Keratinocyte (primary cell): Measurements from ENCODE around the gene MAGIX. TPM values are rescaled to one million over a fixed set of nuclear protein-coding genes. Genes with fewer than 3 reads are reported as not detected.

Source experiments
- DNase-seq: peaks from one replicate; pipeline ENCODE4 v3.0.0-alpha.2; 2011; ENCODE audit warnings: low read depth, missing footprints, low spot score
- FAIRE-seq: peaks from 2 replicates; lab custom pipeline; 2011; peaks lifted over from hg19 to GRCh38; lab: Jason Lieb, UNC
- H2AFZ ChIP-seq: 2 replicates; pipeline ENCODE4 v1.6.0; 2012; ENCODE audit warnings: low read length, control low read depth, inconsistent platforms; ENCODE audit not compliant: control insufficient read depth
- H3K27ac ChIP-seq: 2 replicates; pipeline ENCODE4 v1.5.1; 2011; ENCODE audit warnings: low read length; ENCODE audit not compliant: control insufficient read depth, insufficient read depth
- H3K27me3 ChIP-seq: 3 replicates; pipeline ENCODE4 v1.6.0; 2011; ENCODE audit warnings: low read length; ENCODE audit not compliant: control insufficient read depth, insufficient read depth; ENCODE audit errors: extremely low read depth
- H3K36me3 ChIP-seq, 2 experiments: 2 replicates in 1 of 2; 3 replicates in 1 of 2; pipeline ENCODE4 v1.5.1; 2011; ENCODE audit warnings: low read length in 2 of 2, mild to moderate bottlenecking in 1 of 2; ENCODE audit not compliant: control insufficient read depth in 2 of 2, insufficient read depth in 2 of 2; ENCODE audit errors: extremely low read depth in 1 of 2
- H3K4me1 ChIP-seq: 3 replicates; pipeline ENCODE4 v1.5.1; 2011; ENCODE audit warnings: low read length; ENCODE audit not compliant: control insufficient read depth, insufficient read depth; ENCODE audit errors: extremely low read depth
- H3K4me2 ChIP-seq: 3 replicates; pipeline ENCODE4 v1.6.0; 2011; ENCODE audit warnings: low read depth, low read length; ENCODE audit not compliant: control insufficient read depth, insufficient read depth; ENCODE audit errors: extremely low read depth
- H3K4me3 ChIP-seq, 3 experiments: fragments of 200-600 bp in 1 of 3; sonication (generic) in 1 of 3; 2 replicates in 2 of 3; 3 replicates in 1 of 3; pipeline ENCODE4 v1.5.1; 2011 to 2016; ENCODE audit warnings: low read length in 3 of 3, mild to moderate bottlenecking in 3 of 3, control low read depth in 2 of 3, inconsistent platforms in 1 of 3, low read depth in 1 of 3, mixed read lengths in 1 of 3, mixed run types in 1 of 3, moderate library complexity in 1 of 3; ENCODE audit not compliant: control insufficient read depth in 2 of 3, insufficient read depth in 2 of 3; ENCODE audit errors: extremely low read depth in 1 of 3
- H3K79me2 ChIP-seq: 2 replicates; pipeline ENCODE4 v1.6.0; 2012; ENCODE audit warnings: low read length; ENCODE audit not compliant: control insufficient read depth, insufficient read depth
- H3K9ac ChIP-seq: 3 replicates; pipeline ENCODE4 v1.6.0; 2011; ENCODE audit warnings: low read length; ENCODE audit not compliant: control insufficient read depth, insufficient read depth; ENCODE audit errors: extremely low read depth
- H3K9me1 ChIP-seq: 3 replicates; pipeline ENCODE4 v1.6.0; 2011; ENCODE audit warnings: low read length; ENCODE audit not compliant: control insufficient read depth, insufficient read depth; ENCODE audit errors: extremely low read depth
- H3K9me3 ChIP-seq: 2 replicates; pipeline ENCODE4 v1.5.1; 2012; ENCODE audit warnings: low read depth, low read length; ENCODE audit not compliant: control insufficient read depth
- H4K20me1 ChIP-seq: 3 replicates; pipeline ENCODE4 v1.6.0; 2011; ENCODE audit warnings: low read length; ENCODE audit not compliant: control insufficient read depth, insufficient read depth; ENCODE audit errors: extremely low read depth
- CTCF ChIP-seq, 3 experiments: IDR thresholded peaks in 1 of 3; conservative IDR thresholded peaks in 1 of 3; optimal IDR thresholded peaks in 1 of 3; 2 replicates in 2 of 3; 3 replicates in 1 of 3; pipeline versions ENCODE3 to v1.5.1; 2011; ENCODE audit warnings: low read length in 3 of 3, mild to moderate bottlenecking in 3 of 3, moderate library complexity in 2 of 3, control low read depth in 1 of 3, inconsistent platforms in 1 of 3; ENCODE audit not compliant: insufficient read depth in 2 of 3; ENCODE audit errors: extremely low read depth in 1 of 3
- EZH2 ChIP-seq: IDR thresholded peaks from one replicate; pipeline ENCODE4 v1.6.1; 2012; ENCODE audit warnings: inconsistent platforms, mild to moderate bottlenecking, low read length, moderate library complexity
- dilution Hi-C: fragments of 300-500 bp; cut with MboI; formaldehyde crosslinking; loops from one replicate; pipeline ENCODE4 v1.7.0; 2020; ENCODE audit warnings: low sequenced_read_pairs; ENCODE audit not compliant: extremely low pct_ligation_motif_present
- polyA plus RNA-seq, 5 experiments: library from polyadenylated mRNA; depleted of rRNA in 3 of 5; stranded (reverse) in 3 of 5; stranded (forward) in 1 of 5; unstranded in 1 of 5; fragments of >200 nt; gene quantifications; 1 replicate in 1 of 5; 2 replicates in 3 of 5; 3 replicates in 1 of 5; pipeline versions ENCODE4 v1.2.1 to v1.2.3, GENCODE V29; 2011 to 2012; ENCODE audit warnings: missing spikeins in 2 of 5, low read depth in 1 of 5, low replicate concordance in 1 of 5

Gene MAGIX
- polyA plus RNA-seq, 1 donor (not counting 4 experiments of a cell fraction or from before 2014, with no cell fraction given) = 0.51 TPM

GRCh38 chrX:49178537-49178936 lies 16.0 kb downstream of the MAGIX start:
- Histone ChIP-seq H3K79me2 (peaks cover 8% of the 10 kb centered on the region), H3K9ac (no peak overlapping the region), H3K9me3 (no peaks in the 10 kb centered on the region), H3K4me3 (no peak overlapping the region), H3K27me3 (no peaks in the 10 kb centered on the region), H3K27ac (no peak overlapping the region), H3K9me1 (no peaks in the 10 kb centered on the region), H4K20me1 (no peaks in the 10 kb centered on the region), H3K4me2 (no peak overlapping the region), H3K4me1 (peaks cover 30% of the 10 kb centered on the region), H2AFZ (no peak overlapping the region), H3K36me3 (peaks cover 1 to 5% of the 10 kb centered on the region in 2 experiments)
- dilution Hi-C loops = no loop called here
- TF ChIP-seq EZH2 = no peak
- DNase-seq = no peak
- no peak for FAIRE-seq

DNA sequence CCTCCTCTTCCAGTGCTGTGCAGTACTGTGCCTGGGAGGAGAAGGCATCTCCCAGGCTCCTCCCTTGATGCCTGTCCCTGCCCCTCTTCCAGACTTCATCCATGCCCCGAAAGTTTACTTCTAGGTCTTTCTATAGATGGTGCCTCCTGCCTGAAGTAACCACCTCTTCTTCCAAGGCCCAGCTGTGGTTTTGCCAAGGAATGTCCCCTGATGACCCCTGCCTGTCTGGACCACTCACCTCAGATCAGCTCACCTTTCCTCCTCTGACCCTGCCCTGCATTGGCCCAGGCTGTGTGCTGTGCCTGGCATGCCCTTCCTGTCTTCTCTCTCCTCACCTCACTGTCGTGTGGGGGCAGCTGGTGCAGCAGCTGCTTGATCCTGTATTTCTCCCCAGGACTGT lies 16.8 kb downstream of the MAGIX start:
- Histone ChIP-seq H3K4me1 (peaks cover 30% of the 10 kb centered on the region), H2AFZ (no peak overlapping the region), H4K20me1 (no peaks in the 10 kb centered on the region), H3K36me3 (peaks cover 4 to 6% of the 10 kb centered on the region in 2 experiments), H3K9me1 (no peaks in the 10 kb centered on the region), H3K79me2 (peaks cover 13% of the 10 kb centered on the region), H3K4me2 (no peak overlapping the region), H3K27me3 (no peaks in the 10 kb centered on the region), H3K9ac (no peak overlapping the region), H3K27ac (no peak overlapping the region), H3K9me3 (no peaks in the 10 kb centered on the region), H3K4me3 (no peak overlapping the region)
- dilution Hi-C loops = no loop called here
- no peak for DNase-seq
- no peak for TF ChIP-seq EZH2
- TF ChIP-seq CTCF (optimal IDR thresholded peaks at IDR 0.05 in 1 of 3, IDR thresholded peaks at IDR 0.05 in 1 of 3, conservative IDR thresholded peaks at IDR 0.05 in 1 of 3; ENCODE audit: extremely low read depth in 1 of 3, insufficient read depth in 2 of 3, low read length in 3 of 3) = no peak
- no peak for FAIRE-seq

- H3K9me3 ChIP-seq = no peaks in the 10 kb centered on the region
- H4K20me1 ChIP-seq = no peaks in the 10 kb centered on the region
- FAIRE-seq = no peak
- peaks cover 4 to 6% of the 10 kb centered on the region in 2 experiments for H3K36me3 ChIP-seq
- TF ChIP-seq CTCF (optimal IDR thresholded peaks at IDR 0.05 in 1 of 3, IDR thresholded peaks at IDR 0.05 in 1 of 3, conservative IDR thresholded peaks at IDR 0.05 in 1 of 3; ENCODE audit: extremely low read depth in 1 of 3, insufficient read depth in 2 of 3, low read length in 3 of 3) = no peak
- TF ChIP-seq EZH2 = no peak
- peaks cover 13% of the 10 kb centered on the region for H3K79me2 ChIP-seq
- H3K9me1 ChIP-seq = no peaks in the 10 kb centered on the region
- DNase-seq = no peak
- H3K27me3 ChIP-seq = no peaks in the 10 kb centered on the region
- H3K4me2 ChIP-seq = peak overlapping the region; percentile 69
- H2AFZ ChIP-seq = no peak overlapping the region
- H3K4me1 ChIP-seq = peaks cover 17% of the 10 kb centered on the region
- dilution Hi-C loops = no loop called here
- peak overlapping the region; percentile 15 to 40 (median 20) for H3K4me3 ChIP-seq
- peak overlapping the region; percentile 52 for H3K9ac ChIP-seq
- H3K27ac ChIP-seq = peak overlapping the region; percentile 31
These were observed 21.2 kb downstream of the MAGIX start for GRCh38 chrX:49183701-49184281.
